ENCODE measurements around the gene NES.

DNA sequence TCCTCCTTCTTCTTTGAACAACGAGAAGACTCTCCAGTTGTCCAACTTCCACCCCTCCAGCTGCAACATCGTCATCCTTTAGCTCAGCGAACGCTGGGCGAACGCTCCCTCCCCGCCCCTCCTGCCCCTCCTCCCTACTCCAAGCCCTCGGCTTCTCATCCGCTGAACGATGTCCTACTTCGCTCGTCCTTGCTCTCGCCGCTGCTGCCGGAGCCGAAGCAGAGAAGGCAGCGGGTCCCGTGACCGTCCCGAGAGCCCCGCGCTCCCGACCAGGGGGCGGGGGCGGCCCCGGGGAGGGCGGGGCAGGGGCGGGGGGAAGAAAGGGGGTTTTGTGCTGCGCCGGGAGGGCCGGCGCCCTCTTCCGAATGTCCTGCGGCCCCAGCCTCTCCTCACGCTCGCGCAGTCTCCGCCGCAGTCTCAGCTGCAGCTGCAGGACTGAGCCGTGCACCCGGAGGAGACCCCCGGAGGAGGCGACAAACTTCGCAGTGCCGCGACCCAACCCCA is 35.4 kb downstream of the NES start, which contains the start of gene BCAN:
- TF ChIP-seq, protein P1, sequence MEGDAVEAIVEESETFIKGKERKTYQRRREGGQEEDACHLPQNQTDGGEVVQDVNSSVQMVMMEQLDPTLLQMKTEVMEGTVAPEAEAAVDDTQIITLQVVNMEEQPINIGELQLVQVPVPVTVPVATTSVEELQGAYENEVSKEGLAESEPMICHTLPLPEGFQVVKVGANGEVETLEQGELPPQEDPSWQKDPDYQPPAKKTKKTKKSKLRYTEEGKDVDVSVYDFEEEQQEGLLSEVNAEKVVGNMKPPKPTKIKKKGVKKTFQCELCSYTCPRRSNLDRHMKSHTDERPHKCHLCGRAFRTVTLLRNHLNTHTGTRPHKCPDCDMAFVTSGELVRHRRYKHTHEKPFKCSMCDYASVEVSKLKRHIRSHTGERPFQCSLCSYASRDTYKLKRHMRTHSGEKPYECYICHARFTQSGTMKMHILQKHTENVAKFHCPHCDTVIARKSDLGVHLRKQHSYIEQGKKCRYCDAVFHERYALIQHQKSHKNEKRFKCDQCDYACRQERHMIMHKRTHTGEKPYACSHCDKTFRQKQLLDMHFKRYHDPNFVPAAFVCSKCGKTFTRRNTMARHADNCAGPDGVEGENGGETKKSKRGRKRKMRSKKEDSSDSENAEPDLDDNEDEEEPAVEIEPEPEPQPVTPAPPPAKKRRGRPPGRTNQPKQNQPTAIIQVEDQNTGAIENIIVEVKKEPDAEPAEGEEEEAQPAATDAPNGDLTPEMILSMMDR (IDR thresholded peaks at IDR 0.05), result no peak
- TF ChIP-seq POLR2A (IDR thresholded peaks at IDR 0.05), result no peak

Data from heart left ventricle (tissue), 13 donors.